ENCODE data around the gene PRSS23.

- TF ChIP-seq CTCF (IDR thresholded peaks at IDR 0.05; ENCODE audit: insufficient read depth, low read length), result no peak
- no peak for TF ChIP-seq POLR2AphosphoS5 (IDR thresholded peaks at IDR 0.05; ENCODE audit: low read depth)
These were observed 9.2 kb upstream of the PRSS23 start for GRCh38 chr11:86790867-86791849.

Data from HL-60 (cell line).